NCI-H345 (cell line): ENCODE measurements around the gene PROZ.

Experiments used
- DNase-seq: peaks from one replicate; lab custom pipeline; 2025; lab: John Stamatoyannopoulos, UW

The PROZ gene

GRCh38 chr13:113205428-113205931 lies 47.0 kb downstream of the PROZ start:
- no peak for DNase-seq

GRCh38 chr13:113207460-113207859 lies 49.0 kb downstream of the PROZ start:
- DNase-seq = no peak

DNA sequence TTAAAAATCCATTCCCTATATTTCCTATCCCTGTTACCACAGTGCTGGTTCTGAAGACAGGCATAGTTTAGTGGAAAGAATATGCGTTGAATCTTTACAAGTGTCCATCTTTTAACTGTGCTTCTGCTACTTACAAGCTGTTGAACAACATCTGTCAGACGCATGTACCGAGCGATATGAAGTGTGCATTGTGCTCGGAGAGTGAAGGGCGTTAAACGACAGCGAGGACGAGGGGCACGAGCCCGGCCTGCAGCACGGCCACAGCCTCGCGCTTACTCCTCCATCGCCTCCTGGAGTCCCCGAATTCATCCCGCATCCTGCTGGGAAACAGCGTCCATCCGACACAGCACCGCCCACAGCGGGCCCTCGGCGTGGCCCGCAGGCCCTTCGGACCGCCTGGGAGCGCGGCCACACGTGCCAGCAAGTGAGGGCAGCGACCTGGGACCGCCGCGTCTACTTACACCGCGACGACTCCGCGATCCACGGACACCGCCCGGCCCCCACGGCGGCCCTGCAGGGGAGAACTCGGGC lies 49.5 kb downstream of the PROZ start:
- DNase-seq = no peak

DNA sequence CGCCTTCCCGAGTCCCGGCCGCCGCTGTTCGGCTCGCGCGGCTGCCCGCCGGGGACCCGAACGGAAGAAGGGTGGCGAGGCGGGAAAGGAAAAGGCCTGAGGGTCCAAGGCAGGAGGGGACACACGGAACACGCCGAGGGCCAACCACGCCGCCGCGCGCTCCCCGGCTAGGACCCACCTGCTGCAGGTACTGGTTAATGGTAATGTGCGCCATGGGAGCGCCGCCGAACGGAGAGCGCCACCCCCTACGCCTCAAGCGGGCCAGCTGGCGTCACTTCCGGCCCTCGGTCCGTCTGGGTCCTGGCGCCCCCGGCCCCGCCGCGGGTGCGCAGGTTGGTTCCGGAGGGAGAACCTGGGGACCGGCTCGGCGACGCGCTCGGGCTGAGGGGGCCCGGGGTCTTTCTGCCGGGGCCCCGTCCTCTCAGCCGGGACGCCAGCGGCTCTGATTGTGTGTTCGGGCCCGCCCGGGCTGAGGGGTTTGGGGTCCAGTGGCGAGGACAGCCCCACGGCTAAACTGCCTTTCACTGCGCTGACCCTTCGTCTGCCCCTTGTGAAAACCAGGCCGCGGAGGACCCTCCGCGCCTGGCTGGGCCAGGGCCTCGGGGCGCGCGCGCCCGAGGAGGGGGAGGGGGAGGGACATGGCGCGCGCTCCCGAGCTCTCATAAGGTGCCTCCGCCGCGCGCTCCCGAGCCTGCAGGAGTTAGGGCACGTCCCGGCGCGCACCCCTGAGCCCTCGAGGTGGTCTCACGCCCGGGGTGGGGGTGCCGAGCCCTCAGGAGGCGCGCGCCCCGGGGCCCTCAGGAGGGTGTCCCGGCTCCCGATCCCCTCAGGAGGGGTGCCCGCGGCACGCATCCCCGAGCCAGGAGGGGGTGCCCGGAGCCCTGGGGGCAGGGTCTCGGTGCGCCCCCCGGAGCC lies 50.2 kb downstream of the PROZ start, which contains the start of gene PCID2:
PCID2 (minus strand) TSS at position 249 of the 915 bp plus-strand sequence; CDS start at position 214, 35 bp downstream.
- peak; percentile 93 for DNase-seq

- DNase-seq = peak; percentile 82
Observed at GRCh38 chr13:113209336-113209758, 50.9 kb downstream of the PROZ start, which contains the start of gene CUL4A. Gene CUL4A (plus strand): TSS chr13:113209613. CDS start chr13:113209628, 15 bp downstream.

- peak; percentile 41 for DNase-seq
Observed at GRCh38 chr13:113209759-113210421, 51.4 kb downstream of the PROZ start.

DNA sequence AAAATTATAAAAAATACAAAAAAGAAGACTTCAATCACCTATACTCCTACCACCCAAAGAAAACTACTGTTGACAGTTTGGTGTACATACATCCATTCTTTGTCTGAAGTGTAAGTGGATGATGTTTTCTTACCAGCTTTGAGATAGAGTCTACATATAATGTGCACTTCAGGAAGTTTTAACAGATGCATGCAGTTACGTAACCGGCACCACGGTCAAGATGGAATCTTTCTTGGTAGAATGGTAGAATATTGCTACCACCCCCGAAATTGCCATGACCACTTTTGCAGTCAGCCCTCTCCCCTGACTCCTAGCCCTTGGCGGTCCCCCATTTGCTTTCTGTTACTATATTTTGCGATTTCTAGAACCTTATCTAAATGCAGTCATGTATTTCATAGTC lies 52.4 kb downstream of the PROZ start:
- no peak for DNase-seq

GRCh38 chr13:113211774-113212173 lies 53.3 kb downstream of the PROZ start:
- no peak for DNase-seq

DNA sequence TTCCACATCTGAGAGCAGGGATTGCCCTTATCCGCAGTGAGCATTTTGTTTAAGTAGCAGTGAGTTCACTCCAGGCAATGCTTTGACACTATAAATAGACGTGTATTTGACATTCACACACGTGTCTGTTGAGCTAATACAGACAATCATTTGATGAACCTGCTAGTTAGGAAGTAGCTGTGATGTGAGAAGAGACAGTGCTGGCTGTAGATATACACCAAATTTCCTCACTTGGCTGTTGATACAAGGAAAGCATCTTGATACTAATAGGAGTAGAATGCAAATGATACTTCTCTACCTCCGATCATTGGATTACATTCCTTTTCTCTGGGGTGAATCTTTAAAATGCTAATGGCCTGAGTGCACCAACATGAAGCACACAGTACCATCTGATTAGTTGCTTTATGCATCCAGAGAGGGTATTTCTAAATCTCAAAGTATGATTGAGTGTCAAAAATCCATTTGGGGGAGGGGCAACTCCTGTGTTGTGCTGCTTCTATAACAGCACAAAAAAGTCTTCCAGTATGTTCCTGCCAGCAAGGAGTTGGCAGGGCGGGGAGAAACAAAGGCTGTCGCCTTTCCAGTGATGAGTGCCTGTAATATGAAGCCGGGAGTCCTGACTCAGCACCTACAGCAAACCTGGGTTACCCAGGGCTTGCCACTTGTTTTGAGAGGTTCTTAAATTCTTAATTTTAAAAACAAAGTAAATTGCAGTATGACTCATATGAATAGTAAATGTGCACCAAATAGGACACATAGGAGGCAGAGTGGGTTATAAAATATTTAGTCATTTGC lies 58.0 kb downstream of the PROZ start:
- DNase-seq = peak; percentile 50

- DNase-seq = no peak
Observed at GRCh38 chr13:113218586-113218985, 60.1 kb downstream of the PROZ start.

DNA sequence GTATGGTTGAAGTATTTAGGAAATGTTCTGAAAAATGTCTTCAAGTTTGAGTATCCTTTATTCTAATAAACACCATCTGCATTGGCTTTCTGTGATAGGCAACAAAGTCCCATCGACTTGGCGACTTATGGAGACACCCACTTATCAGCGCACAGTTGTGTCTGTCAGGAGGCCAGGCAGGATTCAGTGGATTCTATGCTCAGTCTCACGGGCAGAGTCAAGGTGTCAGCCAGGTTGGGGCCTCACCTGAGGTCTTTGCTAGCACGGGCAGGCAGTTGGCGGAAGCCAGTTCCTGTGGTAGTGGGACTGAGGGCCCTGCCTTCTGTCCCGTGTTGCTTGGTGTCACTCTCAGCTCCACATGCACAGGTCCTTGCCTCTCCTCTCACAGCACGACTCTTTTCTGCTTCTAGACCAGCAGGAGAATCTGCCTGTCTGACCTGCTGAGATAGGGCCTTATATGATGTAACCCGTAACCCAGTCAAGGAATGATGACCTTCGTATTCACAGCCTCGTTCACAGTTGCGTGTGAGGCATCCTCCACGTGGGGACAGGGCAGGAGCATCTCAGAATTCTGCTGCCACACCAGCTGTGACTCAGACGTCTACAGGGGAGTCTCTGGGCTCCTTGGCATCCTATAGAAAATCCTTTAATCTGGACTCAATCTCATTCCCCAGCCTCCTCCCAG lies 61.0 kb downstream of the PROZ start:
- no peak for DNase-seq

- DNase-seq = no peak
Observed at GRCh38 chr13:113220141-113220598, 61.7 kb downstream of the PROZ start.

- DNase-seq = no peak
Observed at GRCh38 chr13:113220877-113221276, 62.4 kb downstream of the PROZ start.
